Gastroesophageal sphincter (tissue), 3 donors: Measurements from ENCODE around the gene ZCCHC24.

ENCODE experiments used
- CTCF ChIP-seq, 4 experiments: fragments of 200-600 bp in 2 of 4; fragments of 450-650 bp in 2 of 4; sonication (generic) in 1 of 4; IDR thresholded peaks; one replicate each; pipeline ENCODE4 v1.5.1; 2017 to 2019; ENCODE audit warnings: antibody characterized with exemption in 4 of 4, mild to moderate bottlenecking in 2 of 4, moderate library complexity in 2 of 4
- POLR2A ChIP-seq, 2 donors: fragments of 450-650 bp; IDR thresholded peaks; one replicate each; pipeline ENCODE4 v1.6.1; 2017; ENCODE audit warnings: antibody characterized with exemption in 2 of 2, mild to moderate bottlenecking in 2 of 2, moderate library complexity in 1 of 2

GRCh38 chr10:79387466-79387973 is 57.9 kb downstream of the ZCCHC24 start:
- TF ChIP-seq CTCF (IDR thresholded peaks at IDR 0.05) (no peak), POLR2A (IDR thresholded peaks at IDR 0.05) (no peak)
